C4-2B (cell line): ENCODE measurements around the gene CHI3L1.

Source experiments
- H3K27ac ChIP-seq: fragments of 450-650 bp; 2 replicates; pipeline ENCODE4 v1.5.1; 2017
- ZFX ChIP-seq: fragments of 450-650 bp; IDR thresholded peaks from 2 replicates; pipeline ENCODE4 v1.6.1; 2017
- TF ChIP-seq, protein P1 (sequence below): fragments of 450-650 bp; conservative IDR thresholded peaks from 2 replicates; pipeline ENCODE4 v1.5.1; 2017; ENCODE audit warnings: mild to moderate bottlenecking

Gene CHI3L1

DNA sequence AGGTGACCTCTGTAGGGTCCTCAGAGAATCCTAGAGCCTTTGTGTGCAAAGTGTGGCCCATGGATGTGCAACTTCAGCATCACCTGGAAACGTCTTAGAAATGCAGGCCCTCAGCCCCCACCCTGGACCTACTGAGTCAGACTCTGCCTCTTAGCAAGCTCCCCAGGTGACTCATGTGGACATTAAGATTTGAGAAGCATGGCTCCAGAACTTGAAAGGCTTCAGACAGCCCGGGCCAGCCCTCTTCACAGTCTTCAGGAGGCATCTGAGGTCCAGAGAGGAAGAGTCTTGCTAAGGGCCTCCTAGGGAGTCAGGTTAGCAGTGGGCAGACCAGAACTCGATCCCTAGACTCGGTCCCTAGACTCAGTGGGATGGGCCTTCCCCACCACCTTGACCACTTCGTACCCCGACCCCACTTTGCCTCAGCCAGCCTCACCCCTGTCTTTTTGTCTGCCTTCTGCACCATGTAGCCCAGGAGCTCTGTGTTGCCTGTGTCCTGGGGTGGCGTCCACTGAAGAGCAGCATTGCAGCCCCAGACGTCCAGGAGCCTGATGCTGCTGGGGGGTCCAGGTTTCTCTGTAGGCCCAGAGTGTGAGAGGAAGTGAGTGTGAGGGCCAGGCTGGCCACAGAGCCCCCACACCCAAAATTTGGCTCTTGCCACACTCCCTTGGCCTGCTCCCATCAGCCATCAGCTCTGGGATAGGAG is 15.7 kb downstream of the CHI3L1 start:
- H3K27ac ChIP-seq, result no peak overlapping the region
- TF ChIP-seq, protein P1, sequence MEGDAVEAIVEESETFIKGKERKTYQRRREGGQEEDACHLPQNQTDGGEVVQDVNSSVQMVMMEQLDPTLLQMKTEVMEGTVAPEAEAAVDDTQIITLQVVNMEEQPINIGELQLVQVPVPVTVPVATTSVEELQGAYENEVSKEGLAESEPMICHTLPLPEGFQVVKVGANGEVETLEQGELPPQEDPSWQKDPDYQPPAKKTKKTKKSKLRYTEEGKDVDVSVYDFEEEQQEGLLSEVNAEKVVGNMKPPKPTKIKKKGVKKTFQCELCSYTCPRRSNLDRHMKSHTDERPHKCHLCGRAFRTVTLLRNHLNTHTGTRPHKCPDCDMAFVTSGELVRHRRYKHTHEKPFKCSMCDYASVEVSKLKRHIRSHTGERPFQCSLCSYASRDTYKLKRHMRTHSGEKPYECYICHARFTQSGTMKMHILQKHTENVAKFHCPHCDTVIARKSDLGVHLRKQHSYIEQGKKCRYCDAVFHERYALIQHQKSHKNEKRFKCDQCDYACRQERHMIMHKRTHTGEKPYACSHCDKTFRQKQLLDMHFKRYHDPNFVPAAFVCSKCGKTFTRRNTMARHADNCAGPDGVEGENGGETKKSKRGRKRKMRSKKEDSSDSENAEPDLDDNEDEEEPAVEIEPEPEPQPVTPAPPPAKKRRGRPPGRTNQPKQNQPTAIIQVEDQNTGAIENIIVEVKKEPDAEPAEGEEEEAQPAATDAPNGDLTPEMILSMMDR, result no peak
- no peak for TF ChIP-seq ZFX

DNA sequence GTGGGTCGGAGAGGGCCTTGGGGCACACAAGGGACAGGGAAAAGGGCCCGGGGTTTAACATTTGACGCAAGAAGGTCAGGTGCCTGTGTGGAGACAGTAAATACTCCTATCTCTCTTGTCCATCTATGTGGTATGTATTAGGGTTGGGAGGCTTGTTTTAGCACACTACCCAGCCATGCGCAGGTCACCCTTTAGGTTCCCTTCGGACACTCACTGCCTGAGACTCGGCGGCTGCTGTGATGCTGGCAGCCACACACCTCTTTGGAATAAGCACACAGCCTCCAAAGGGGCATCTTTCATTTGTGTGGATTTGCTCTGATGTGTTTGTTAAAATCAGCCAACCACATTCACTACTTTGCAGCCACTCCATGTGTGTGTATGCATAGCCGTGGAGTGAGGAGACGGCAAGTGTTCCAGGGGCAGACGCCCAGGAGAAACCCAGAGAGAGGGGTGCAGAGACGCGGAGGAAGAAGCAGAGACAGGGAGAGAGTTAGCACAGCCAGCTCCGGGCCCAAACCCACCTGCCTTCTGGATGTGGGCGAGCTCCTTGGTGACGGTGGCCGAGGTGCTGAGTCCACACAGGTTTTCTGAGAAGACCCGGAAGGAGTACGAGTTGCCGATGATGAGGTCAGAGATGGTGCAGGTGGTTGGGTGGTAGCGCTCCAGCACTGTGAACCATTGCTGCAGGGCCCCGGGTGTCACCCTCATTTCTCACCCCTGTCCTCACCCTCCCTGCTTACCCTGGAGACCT is 16.6 kb downstream of the CHI3L1 start:
- H3K27ac ChIP-seq, result no peak overlapping the region
- TF ChIP-seq ZFX, result no peak
- TF ChIP-seq, protein P1, result no peak

DNA sequence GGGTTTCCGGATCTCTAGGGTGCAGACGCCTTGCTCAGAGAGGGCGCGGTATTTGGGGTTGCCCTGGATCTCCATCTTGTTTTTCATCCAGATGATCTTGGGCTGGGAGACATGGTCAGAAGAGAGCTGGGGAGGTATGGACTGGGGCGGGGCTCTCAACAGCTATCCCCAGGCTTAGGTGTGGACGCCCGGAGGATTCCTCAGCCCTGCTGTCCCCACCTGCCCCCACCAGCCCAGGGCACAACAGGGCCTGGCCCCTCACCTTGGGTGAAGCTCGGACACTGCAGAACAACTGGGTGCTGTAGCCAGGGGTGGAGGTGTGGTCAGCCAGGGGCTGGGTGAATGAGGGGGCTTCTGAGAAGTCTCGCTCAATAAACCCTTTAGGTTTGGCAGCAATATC is 17.5 kb downstream of the CHI3L1 start:
- no peak for TF ChIP-seq ZFX
- TF ChIP-seq, protein P1, result no peak
- no peak overlapping the region for H3K27ac ChIP-seq

DNA sequence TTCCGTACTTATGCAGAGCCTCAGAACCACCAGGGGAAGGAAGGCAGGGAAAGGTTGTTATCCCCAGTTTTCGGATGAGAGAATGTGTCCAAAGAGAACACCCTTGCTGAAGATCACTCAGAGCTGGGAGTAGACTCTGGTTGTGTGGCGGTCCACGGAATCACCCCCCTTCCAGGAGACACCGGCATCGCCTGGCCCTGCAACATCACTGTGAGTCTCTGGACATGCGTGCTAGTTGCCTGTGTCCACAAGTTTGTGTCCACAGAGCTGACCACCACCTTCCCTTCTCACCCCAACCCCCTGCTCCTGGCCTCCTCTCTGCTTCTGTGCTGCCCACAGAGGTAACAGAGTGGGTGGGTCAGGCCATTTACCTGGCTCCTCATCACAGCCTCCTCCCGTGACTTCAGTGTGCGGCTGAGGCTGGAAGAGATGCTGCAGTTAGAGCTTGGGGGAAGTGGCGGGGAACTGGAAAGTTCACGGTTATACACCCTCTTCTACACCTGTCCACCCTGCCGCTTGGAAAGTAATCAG is 18.2 kb downstream of the CHI3L1 start:
- no peak for TF ChIP-seq ZFX
- TF ChIP-seq, protein P1, result no peak
- no peak overlapping the region for H3K27ac ChIP-seq

DNA sequence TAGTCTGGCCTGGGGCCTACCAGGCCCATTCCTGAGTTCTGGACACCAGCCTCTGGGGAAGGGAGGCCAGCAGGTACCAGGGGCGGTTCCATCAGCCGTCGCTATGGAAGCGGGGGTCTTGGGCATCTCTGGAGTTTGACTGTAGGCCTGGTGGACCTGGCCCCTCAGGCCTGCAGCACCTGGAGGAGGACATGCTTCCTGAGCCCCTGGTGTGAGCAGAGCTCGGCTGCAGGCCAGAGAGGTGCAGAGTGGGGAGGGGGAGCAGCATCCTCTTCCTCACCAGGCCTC is 18.6 kb downstream of the CHI3L1 start:
- TF ChIP-seq, protein P1, result no peak
- TF ChIP-seq ZFX, result no peak

DNA sequence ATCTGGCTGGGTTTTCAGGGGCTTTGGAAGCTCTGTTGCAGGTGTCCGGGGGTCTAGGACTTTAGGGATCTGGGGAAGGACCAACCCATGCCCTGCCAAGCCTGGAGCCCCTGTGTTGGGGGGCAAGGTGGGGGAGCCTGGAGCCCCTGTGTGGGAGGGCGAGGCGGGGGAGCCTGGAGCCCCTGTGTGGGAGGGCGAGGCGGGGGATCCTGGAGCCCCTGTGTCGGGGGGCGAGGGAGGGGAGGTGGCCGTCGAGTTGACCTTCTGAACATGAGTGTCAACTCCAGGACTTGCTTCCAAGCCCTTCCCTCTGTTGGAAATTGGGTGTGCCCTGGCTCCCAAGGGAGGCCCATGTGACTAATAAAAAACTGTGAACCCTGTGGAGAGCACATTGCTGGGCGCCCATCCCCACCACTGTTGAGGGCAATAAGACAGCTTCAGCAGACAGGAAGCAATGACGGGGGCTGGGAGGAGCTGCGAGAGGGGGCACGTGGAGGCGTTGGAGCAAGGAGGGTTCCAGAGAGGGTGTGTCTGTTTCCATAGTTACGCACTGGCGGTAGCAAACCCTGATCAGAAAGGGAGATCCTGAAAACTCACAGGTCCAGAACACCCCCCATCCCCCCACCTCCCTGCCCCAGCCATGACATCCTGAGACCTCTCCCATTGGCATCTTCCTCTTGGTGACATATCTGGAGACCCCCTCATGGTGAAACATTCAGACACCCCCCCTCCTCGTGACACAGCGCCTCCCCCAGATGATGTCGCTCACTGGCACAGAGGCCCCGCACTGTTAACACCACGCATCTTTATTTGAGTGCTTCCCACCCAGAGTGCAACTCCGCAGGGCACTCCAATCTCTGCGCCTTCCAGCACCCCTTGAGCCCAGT is 19.2 kb downstream of the CHI3L1 start:
- no peak overlapping the region for H3K27ac ChIP-seq
- TF ChIP-seq, protein P1, result no peak
- TF ChIP-seq ZFX, result no peak

More for the DNA sequence above, 18.6 kb downstream of the CHI3L1 start:
- no peak overlapping the region for H3K27ac ChIP-seq
